ENCODE results near the gene SCP2D1.
A peak's percentile ranks its signal among the peaks of the same experiment; 100 is the strongest.
"Not testable (repeated sequence)": the region's sequence is repeated elsewhere in the genome, so short reads cannot be mapped to it uniquely, and the experiment has no call there.

The SCP2D1 gene

DNA sequence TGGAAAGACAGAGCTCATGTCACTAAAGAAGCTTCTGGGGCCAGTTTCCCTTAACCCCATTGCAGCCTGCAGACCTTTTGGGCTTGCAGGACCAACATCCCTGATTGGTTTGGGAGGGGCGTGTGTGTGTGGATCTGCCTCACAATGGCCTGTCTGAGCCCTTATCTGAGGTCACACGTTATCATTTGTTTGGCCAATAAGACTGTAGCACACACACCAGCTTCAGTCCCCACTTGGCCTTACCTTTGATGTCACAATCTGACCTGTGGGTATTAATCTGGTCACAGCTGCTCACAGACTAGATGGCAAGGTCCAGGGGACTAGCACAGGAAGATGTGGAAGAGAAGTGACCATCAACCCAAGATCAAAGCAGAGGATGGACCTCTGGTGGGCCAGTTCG lies at the start of gene SCP2D1:
TSS of gene SCP2D1 (plus strand) at position 301 of the 400 bp plus-strand sequence. CDS start at position 334, 33 bp downstream.
- FAIRE-seq (no peak), DNase-seq (ENCODE audit: extremely low spot score, insufficient read length, low read depth) (no peak)

DNA sequence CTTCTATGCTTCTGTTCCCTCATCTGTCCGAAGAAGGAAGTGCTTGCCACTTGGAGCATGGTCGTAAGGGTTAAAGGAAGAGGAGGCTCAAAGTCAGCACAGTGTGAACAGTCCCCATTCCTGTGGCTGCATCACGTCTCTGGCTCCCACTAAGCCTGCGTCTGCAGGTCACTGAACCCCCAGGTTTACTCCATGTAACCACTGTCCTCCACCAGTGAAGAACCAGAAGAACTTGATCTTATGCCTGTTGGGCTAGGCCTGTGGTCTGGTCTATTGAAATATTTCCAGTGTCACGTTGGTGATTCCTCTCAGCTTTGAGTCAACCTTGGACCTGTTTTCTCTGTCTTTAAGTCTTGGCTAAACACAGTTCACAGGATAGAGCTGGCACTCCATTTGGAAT lies 45.9 kb upstream of the SCP2D1 start:
- DNase-seq (ENCODE audit: extremely low spot score, insufficient read length, low read depth): no peak
- no peak for FAIRE-seq

DNA sequence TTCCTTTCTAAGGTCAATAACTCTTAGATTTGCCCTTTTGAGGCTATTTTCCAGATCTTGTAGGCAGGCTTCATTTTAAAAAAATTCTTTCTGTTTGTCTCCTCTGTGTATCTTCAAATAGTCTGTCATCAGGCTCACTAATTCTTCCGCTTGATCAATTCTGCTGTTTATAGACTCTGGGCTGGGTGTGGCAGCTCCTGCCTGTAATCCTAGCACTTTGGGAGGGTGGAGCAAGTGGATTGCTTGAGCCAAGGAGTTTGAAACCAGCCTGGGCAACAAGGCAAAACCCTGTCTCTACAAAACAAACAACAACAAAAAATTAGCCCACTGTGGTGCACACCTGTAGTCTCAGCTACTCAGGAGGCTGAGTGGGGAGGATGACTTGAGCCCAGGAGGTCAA lies 40.0 kb upstream of the SCP2D1 start:
- DNase-seq (ENCODE audit: extremely low spot score, insufficient read length, low read depth): no peak
- no peak for FAIRE-seq

DNA sequence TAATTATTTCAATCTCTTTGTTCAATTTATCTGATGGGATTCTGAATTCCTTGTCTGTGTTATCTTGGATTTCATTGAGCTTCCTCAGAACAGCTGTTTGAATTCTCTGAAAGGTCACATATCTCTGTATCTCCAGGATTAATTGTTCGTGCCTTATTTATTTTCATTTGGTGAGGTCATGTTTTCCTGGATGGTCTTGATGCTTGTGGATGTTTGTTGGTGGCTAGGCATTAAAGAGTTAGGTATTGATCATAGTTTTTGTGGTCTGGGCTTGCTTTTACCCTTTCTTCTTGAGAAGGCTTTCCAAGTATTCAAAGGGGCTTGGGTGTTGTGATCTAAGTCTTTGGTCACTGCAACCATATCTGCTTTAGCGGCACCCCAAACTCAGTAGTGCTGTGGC lies 39.4 kb upstream of the SCP2D1 start:
- FAIRE-seq: no peak
- no peak for DNase-seq (ENCODE audit: extremely low spot score, insufficient read length, low read depth)

DNA sequence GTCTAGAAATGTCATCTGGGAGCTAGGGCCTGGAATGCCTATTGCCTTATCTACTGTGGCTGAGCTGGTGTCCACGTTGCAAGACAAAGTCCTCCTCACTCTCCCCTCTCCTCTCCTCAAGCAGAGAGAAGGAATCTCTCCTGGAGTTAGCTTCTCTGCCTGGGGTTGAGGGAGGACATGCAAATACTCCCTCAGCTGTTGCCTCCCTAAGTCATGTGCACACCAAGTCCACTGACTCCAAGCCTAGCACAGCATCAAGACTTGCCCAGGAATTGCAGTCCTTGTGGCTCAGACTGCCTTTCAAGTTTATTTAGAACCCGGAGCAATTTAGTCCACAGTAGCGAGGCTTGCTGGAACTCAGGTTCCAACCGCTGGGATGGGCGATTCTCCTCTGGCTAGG lies 38.0 kb upstream of the SCP2D1 start:
- FAIRE-seq: no peak

DNA sequence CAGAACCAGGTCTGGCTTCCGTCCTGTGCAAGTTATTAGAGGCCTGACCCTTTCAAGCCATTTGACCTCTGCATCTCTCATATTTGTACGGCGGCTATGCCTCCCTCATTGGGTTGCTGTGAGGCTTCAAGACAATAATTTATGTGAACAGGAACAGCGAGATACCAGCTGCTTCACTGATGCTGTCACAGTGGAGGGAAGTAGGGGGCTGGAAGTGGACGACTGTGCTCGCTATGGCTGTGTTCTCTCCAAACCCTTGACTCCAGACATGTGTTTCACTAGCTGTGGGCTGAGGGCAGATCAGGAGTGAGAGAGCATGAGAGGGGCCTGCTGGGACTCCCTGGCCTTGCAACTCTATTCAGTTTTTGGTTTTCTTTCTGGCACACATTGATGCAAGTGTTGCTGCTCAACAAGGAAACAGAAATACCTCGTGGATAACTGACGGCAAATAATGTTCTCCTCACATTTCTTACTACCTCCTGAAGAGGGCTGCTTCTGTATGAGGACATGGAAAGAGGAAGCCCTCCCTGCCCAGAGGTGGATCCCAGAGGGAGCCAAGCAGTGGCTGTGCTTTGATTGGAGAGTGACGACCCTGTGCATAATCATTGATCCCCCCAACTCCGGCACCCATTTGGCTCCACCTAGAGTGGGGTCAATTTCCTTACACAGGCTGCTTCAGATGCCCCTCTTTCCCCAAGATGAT lies 34.7 kb upstream of the SCP2D1 start:
- DNase-seq (ENCODE audit: extremely low spot score, insufficient read length, low read depth): no peak
- no peak for FAIRE-seq

More for the DNA sequence above, 38.0 kb upstream of the SCP2D1 start:
- no peak for DNase-seq (ENCODE audit: extremely low spot score, insufficient read length, low read depth)

DNA sequence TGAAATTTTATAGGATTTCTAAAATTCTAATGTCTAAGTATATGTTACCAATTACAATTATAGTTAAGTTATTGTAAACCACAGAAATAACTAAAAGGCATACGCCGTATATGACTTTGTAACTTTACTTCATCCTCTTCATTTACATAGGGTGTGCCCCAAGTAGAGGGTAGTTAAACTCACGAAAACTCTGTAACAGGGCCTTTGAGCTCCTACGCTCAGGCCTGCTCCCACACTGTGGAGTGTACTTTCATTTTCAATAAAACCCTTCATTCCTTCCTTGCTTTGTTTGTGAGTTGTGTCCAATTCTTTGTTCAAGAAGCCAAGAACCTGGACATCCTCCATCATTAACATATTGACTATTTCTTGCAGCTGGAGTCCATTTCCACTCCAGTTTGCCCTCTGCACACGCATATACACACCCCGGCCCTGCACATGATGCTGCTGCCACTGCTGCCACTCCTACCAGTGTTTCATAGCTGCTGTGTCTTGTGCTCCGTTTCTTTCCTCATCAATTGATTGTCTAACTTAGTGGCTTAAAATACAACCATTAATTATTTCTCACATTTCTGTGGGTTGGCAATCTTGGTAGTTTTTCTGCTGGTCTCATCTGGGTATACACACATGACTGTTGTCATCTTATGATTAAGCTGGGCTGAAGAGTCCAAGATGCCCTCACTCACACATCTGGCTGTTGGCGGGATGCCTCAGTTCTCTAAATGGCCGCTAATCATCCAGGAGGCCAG lies 33.0 kb upstream of the SCP2D1 start:
- DNase-seq (ENCODE audit: extremely low spot score, insufficient read length, low read depth) (no peak), FAIRE-seq (no peak)

DNA sequence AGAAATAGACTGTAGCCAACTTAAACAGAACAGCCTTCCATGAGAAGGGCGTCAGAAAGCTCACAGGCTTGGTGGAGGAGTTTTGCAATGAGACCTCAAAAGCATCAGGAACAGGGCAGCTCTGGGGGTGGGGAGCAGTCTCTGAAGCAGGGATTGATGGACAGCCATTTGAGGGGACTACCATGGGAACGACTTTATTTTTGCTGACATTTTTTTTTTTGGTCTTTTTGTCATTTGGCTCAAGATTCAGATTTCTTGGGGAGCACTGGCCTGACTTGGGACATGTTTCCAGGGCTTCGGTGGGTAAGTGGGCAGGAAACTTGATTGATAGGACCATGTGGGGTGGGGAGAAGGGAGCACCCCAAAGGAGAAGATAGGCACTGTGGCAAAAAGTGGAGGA lies 32.1 kb upstream of the SCP2D1 start:
- no peak for FAIRE-seq
- no peak for DNase-seq (ENCODE audit: extremely low spot score, insufficient read length, low read depth)

DNA sequence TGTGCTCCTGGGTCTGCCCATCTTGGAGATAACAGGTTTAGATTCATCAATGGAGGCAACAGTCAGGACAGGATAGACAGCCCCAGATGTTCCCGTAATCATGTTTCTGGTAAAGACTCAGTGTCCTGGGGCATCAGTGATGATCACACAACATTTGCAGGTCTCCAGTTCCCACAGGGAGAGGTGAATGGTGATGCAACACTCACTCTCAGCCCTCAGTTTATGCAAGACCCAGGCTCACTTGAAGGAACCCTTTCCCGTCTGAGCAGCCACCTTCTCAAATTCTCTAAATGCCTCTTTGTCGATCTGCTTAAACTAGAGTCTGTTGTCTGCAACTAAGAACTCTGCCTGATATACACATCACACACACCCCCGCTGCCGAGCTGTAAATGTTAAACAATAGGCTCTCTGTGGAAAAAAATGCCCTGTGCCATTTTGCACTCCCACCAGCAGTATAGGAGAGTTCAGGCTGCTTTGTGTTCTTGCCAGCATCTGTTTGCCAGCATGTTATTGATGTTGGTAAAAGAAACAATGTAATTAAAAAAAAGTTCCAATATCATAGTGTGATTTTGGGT lies 30.1 kb upstream of the SCP2D1 start:
- DNase-seq (ENCODE audit: extremely low spot score, insufficient read length, low read depth) (no peak), FAIRE-seq (no peak)

DNA sequence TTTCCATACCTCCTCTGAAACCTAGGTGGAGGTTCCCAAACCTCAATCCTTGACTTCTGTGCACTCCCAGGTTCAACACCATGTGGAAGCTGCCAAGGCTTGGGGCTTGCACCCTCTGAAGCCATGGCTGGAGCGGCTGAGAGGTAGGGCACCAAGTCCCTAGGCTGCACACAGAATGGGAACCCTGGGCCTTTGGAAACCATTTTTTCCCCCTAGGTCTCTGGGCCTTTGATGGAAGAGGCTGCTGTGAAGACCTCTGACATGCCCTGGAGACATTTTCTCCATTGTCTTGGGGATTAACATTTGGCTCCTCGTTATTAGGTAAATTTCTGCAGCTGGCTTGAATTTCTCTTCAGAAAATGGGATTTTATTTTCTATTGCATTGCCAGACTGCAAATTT lies 26.5 kb upstream of the SCP2D1 start:
- FAIRE-seq; DNase-seq (ENCODE audit: extremely low spot score, insufficient read length, low read depth): not testable (repeated sequence)

DNA sequence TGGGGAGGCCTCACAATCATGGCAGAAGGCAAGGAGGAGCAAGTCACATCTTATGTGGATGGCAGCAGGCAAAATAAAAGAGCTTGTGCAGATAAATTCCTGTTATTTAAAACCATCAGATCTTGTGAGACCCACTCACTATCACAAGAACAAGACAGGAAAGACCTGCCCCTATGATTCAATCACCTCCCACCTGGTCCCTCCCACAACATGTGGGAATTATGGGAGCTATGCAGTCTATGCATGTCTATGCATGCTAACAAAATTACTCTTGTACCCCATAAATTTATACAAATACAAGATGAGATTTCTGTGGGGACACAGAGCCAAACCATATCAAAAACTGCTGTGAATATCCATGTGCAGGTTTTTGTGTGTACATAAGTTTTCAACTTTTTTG lies 25.6 kb upstream of the SCP2D1 start:
- no peak for FAIRE-seq

DNA sequence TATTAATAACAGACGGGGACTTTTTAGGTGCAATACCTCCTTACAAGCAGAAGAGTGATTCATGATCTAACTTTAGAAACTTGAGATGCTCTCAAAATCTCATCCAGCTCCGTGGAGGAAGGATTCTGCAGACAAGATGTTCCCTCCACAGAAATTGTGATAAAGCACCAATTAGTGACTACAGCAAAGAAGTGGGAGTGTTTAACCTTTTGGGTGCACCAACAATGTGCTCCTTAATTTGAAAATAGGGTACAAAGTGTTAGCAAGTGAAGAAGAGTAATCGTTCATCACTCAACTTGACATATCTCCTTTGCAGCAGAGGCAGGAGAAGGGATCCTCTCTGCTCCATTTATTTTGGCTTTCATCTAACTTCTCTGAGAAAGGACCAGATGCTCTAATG lies 22.8 kb upstream of the SCP2D1 start:
- FAIRE-seq (no peak), DNase-seq (ENCODE audit: extremely low spot score, insufficient read length, low read depth) (no peak)

More for the DNA sequence above, 25.6 kb upstream of the SCP2D1 start:
- no peak for DNase-seq (ENCODE audit: extremely low spot score, insufficient read length, low read depth)

DNA sequence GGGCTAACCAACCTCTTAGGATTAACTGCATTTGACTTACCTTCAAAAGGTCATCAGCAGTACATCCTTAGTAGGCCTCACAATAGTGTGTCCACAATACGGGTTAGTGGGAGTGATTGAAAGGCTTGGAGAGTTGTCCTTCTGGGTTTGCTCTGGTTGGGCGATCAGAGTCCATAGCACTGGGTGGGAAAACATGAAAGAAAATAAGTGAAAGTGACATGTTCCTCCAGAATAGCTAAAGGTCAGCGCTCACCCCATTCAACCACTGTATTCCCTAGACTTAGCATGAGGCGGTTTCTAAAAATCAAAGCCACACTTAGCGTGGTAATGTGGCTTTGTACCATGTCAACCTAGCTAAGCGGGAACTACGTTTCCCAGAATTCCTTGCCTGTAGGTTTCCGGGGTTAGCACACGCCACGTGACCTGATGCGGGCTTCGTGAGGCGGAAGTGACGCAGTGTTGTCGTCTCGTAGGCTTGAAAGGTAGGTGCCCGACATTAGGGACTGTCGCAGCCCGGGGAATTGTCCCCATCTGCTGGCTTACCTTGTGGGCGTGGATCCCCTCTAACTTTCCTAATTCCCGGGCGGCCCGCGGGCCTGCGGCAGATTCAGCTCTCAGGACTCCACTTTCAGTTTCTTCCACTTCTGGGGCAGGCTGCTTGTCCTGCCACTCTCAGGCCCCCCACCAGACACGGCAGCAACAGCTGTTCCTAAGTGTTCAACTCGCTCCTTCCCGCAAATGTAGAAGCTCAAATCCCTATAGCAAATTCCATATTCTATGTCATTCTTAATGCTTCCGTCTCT lies 19.8 kb upstream of the SCP2D1 start:
- FAIRE-seq (peak; percentile 98), DNase-seq (ENCODE audit: extremely low spot score, insufficient read length, low read depth) (peak; percentile 71)

DNA sequence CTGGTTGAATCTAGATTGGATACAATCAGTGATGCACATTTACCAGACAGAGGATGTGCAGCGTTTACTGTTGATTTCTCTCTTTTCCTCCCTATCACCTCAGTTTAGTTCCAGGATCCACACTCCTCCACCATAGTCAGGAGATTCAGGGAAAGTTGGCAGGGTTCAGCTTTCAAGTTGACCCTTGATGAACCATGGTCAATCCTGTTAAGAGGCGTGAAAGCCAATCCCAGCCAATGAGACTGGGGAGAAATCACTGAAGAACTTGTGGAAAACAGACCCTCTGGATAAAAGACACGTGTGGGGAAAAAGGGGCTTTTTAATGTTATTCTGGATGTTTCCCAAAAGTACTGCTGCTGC lies 19.2 kb upstream of the SCP2D1 start:
- DNase-seq (ENCODE audit: extremely low spot score, insufficient read length, low read depth): no peak

DNA sequence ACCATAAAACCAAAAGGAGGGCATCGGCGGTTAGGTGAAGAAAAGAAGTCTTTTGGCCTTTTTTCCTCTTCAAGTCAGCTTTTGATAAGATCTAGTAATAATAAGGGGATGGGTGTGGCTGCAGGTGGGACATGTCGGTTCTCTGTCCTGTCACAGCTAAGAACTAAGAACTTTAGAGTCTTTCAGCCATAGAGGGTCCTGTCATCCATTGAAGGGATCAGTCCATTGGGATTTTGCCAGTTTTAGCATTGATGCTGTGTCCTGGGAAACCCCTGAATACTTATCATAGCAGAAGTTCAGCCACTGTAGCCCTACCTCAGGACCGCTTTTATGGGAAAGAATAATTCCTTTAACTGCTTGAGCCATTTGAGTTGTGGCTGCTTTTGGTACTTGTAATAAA lies 18.2 kb upstream of the SCP2D1 start:
- no peak for FAIRE-seq
- DNase-seq (ENCODE audit: extremely low spot score, insufficient read length, low read depth): no peak

More for the DNA sequence above, 19.2 kb upstream of the SCP2D1 start:
- peak; percentile 51 for FAIRE-seq

DNA sequence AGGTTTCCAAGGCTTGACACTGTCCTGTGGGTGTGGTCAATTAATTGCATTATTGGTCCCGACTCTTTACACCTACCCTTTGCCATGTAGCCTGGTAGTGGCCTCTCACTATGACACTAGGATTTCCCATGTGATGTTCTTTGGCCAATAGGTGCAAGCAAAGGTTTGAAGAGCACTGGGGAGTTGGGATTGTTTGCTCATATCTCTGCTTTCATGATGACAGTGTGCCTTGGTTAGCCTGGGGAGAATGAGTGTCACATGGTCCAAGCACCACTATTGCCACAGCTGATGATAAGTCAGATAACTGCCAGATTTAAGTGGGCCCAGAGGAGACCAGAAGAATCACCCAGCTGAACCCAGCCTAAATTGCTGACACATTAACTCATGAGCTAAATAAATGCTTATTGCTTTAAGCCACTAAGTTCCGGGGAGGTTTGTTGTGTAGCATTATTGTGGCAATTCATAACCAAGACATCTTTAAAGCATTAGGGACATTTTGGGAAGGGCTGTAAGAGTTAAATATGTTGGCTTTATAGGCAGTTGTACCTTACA lies 17.2 kb upstream of the SCP2D1 start:
- DNase-seq (ENCODE audit: extremely low spot score, insufficient read length, low read depth) (no peak), FAIRE-seq (no peak)

DNA sequence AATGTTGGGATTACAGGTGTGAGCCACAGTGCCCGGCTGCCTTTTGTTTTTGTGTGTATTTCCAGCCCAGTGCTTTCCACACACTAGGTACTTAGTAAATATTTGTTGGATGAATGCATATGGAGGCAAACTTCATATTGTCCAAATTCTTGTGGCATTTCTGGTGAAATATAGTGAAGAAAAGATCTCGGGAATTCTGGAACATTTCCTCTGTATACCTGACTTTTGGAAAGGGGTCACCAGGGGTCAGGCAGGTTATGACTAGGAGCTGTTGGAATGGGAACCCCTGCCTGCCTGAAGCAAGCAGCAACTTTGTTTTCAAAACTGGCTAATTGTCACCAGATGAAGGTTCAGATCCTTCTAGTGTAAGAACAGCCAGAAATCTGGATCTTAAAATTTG lies 12.1 kb upstream of the SCP2D1 start:
- FAIRE-seq: no peak
- DNase-seq (ENCODE audit: extremely low spot score, insufficient read length, low read depth): no peak

DNA sequence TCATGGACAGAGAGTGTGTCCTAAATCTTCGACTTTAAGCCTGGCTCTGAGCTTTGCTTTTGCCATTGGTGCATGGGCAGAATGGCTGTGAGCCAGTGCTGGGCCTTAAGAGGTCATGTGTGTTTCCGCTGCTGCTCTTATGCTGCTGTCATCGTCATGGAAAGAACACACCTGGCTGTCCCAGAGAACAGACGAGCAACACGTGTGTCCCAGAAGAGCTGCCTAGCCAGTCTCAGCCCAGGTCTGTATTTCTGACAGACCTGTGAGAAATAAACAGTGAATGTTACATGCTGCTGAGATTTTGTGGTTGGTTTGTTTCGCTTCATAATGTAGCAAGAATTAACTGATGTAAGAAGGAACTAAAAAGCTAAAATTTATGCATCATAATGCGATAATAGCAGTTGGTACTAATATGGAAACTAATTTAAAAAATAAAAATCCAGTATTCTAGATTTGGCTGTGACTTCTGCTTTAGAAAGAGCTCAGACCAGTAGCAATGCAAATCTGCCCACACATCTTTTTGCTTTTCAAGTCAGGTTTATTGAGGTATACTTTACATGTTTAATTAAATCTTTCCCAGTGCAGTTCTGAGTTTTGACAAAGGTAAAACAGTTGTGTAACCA lies 11.5 kb upstream of the SCP2D1 start:
- no peak for DNase-seq (ENCODE audit: extremely low spot score, insufficient read length, low read depth)
- peak; percentile 47 for FAIRE-seq

DNA sequence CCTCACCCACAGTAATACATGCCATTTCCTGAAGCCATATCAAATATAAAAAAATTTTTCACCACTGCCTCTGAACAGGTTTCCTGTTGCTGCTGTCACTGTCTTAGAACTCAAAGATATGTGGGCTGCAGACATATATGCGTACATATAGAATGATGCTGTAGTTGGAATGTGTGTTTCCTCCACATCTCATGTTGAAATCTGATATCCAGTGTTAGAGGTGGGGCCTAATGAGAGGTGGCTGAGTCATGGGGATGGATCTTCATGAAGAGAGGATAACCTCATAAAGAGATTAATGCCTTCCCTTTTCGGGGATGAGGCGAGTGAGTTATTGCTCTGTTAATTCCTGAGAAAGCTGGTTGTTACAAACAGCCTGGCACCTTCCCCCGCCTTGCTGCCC lies 7.7 kb upstream of the SCP2D1 start:
- FAIRE-seq: no peak
- DNase-seq (ENCODE audit: extremely low spot score, insufficient read length, low read depth): no peak

DNA sequence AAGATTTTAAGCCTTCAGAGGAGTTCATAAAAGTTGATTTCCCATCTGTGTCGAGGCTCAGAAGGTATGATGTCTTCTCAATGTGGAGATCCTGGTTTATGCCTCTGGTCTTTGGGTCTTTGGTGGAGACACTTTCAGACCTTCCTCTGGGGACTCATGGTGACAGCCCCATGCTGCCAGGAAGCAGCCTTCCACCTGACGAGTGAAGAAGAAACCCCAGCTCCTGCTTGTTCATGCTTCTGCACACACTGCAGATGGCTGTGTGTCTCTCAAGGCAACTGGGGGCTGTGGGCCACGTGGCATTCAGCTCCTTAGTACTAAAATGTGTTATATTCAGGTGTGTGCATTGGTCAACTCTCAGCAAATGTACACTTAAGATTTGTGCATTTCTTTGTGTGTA lies 4.9 kb upstream of the SCP2D1 start:
- no peak for FAIRE-seq
- DNase-seq (ENCODE audit: extremely low spot score, insufficient read length, low read depth): no peak
